DOHH2 (cell line): Measurements from ENCODE around the gene DCP1B.

Experiments used
- CTCF ChIP-seq: fragments of 200-600 bp; sonication (generic); IDR thresholded peaks from one replicate; pipeline ENCODE4 v1.5.1; 2014; ENCODE audit warnings: antibody characterized with exemption, mild to moderate bottlenecking, low read depth, low read length; ENCODE audit not compliant: poor library complexity, severe bottlenecking
- EZH2phosphoT487 ChIP-seq: fragments of 200-600 bp; sonication (generic); IDR thresholded peaks from 2 replicates; pipeline ENCODE4 v1.6.1; 2017; ENCODE audit warnings: borderline replicate concordance, mild to moderate bottlenecking, antibody characterized with exemption, low read length, moderate library complexity, mixed read lengths

GRCh38 chr12:2053691-2054090 is 49.4 kb upstream of the DCP1B start:
- TF ChIP-seq CTCF: no peak
- no peak for TF ChIP-seq EZH2phosphoT487
